Measurements from ENCODE around the gene DDX6. TPM values are rescaled to one million over a fixed set of nuclear protein-coding genes. Genes with fewer than 3 reads are reported as not detected.
"Not testable (repeated sequence)": the region's sequence is repeated elsewhere in the genome, so short reads cannot be mapped to it uniquely, and the experiment has no call there.

DDX6 gene
- total and polyA plus RNA-seq, 5 experiments from 2014 or later = 82.7 to 340 (median 107) TPM

GRCh38 chr11:118734031-118734430, 56.9 kb downstream of the DDX6 start:
- POLR2A ChIA-PET = interaction anchor here (1.3 kb wide), 1 partner anchor 284 kb away, joined by 3 read pairs; the partner anchor contains the start of genes RPS25 and TRAPPC4

GRCh38 chr11:118729753-118730152, 61.2 kb downstream of the DDX6 start:
- H3K36me3 Mint-ChIP-seq, ATAC-seq, H3K9me3 Mint-ChIP-seq, POLR2A ChIA-PET, DNase-seq, H3K27ac Mint-ChIP-seq, H3K4me1 Mint-ChIP-seq, H3K4me3 Mint-ChIP-seq, H3K27me3 Mint-ChIP-seq: not testable (repeated sequence)

More at GRCh38 chr11:118734031-118734430, 56.9 kb downstream of the DDX6 start:
- no peak for ATAC-seq
- peaks cover 0 to 6% (median 0%) of the 10 kb centered on the region in 5 donors for H3K27me3 Mint-ChIP-seq
- DNase-seq = no peak
- H3K36me3 Mint-ChIP-seq = no peaks in the 10 kb centered on the region
- peaks cover 0 to 6% (median 0%) of the 10 kb centered on the region in 4 donors for H3K4me1 Mint-ChIP-seq
- H3K4me3 Mint-ChIP-seq = no peak overlapping the region
- H3K27ac Mint-ChIP-seq = no peak overlapping the region
- no peaks in the 10 kb centered on the region for H3K9me3 Mint-ChIP-seq

GRCh38 chr11:118728112-118728511, 62.9 kb downstream of the DDX6 start:
- H3K27me3 Mint-ChIP-seq, DNase-seq, H3K36me3 Mint-ChIP-seq, ATAC-seq, H3K4me3 Mint-ChIP-seq, POLR2A ChIA-PET, H3K9me3 Mint-ChIP-seq, H3K4me1 Mint-ChIP-seq: not testable (repeated sequence)
- peak overlapping the region in 2 of 10 donors; percentile 14 to 26 for H3K27ac Mint-ChIP-seq

GRCh38 chr11:118727721-118728066, 63.3 kb downstream of the DDX6 start:
- POLR2A ChIA-PET, H3K4me1 Mint-ChIP-seq, H3K9me3 Mint-ChIP-seq, DNase-seq, ATAC-seq, H3K36me3 Mint-ChIP-seq, H3K27ac Mint-ChIP-seq, H3K4me3 Mint-ChIP-seq, H3K27me3 Mint-ChIP-seq: not testable (repeated sequence)

GRCh38 chr11:118727001-118727720, 63.8 kb downstream of the DDX6 start:
- POLR2A ChIA-PET, H3K27me3 Mint-ChIP-seq, H3K4me3 Mint-ChIP-seq, DNase-seq, H3K9me3 Mint-ChIP-seq, H3K4me1 Mint-ChIP-seq, H3K27ac Mint-ChIP-seq, ATAC-seq, H3K36me3 Mint-ChIP-seq: not testable (repeated sequence)

GRCh38 chr11:118721478-118722015, 69.4 kb downstream of the DDX6 start:
- H3K27me3 Mint-ChIP-seq, H3K4me3 Mint-ChIP-seq, H3K27ac Mint-ChIP-seq, POLR2A ChIA-PET, H3K36me3 Mint-ChIP-seq, ATAC-seq, H3K9me3 Mint-ChIP-seq, DNase-seq: not testable (repeated sequence)
- peaks cover 0 to 11% (median 2%) of the 10 kb centered on the region in 4 donors for H3K4me1 Mint-ChIP-seq

GRCh38 chr11:118720740-118721139, 70.2 kb downstream of the DDX6 start:
- H3K4me3 Mint-ChIP-seq, POLR2A ChIA-PET, H3K9me3 Mint-ChIP-seq, DNase-seq, H3K36me3 Mint-ChIP-seq, ATAC-seq, H3K27me3 Mint-ChIP-seq: not testable (repeated sequence)
- H3K4me1 Mint-ChIP-seq = peaks cover 0 to 11% (median 2%) of the 10 kb centered on the region in 4 donors
- peak overlapping the region in 3 of 10 donors; percentile 21 to 56 (median 37) for H3K27ac Mint-ChIP-seq

GRCh38 chr11:118720078-118720477, 70.9 kb downstream of the DDX6 start:
- Mint-ChIP-seq H3K27ac (peak overlapping the region in 2 of 10 donors; percentile 56 to 68), H3K4me1 (peaks cover 3 to 11% (median 5%) of the 10 kb centered on the region in 4 donors)
- POLR2A ChIA-PET, H3K9me3 Mint-ChIP-seq, H3K4me3 Mint-ChIP-seq, H3K27me3 Mint-ChIP-seq, DNase-seq, H3K36me3 Mint-ChIP-seq, ATAC-seq: not testable (repeated sequence)

GRCh38 chr11:118718562-118718961, 72.4 kb downstream of the DDX6 start:
- H3K27me3 Mint-ChIP-seq, ATAC-seq, H3K36me3 Mint-ChIP-seq, DNase-seq, H3K9me3 Mint-ChIP-seq, H3K4me3 Mint-ChIP-seq, POLR2A ChIA-PET: not testable (repeated sequence)
- peaks cover 4 to 13% (median 5%) of the 10 kb centered on the region in 4 donors for H3K4me1 Mint-ChIP-seq
- peak overlapping the region in 1 of 10 donors; percentile 48 for H3K27ac Mint-ChIP-seq

GRCh38 chr11:118717733-118718132, 73.2 kb downstream of the DDX6 start:
- POLR2A ChIA-PET, H3K4me3 Mint-ChIP-seq, H3K9me3 Mint-ChIP-seq, ATAC-seq, H3K27ac Mint-ChIP-seq, H3K27me3 Mint-ChIP-seq, H3K36me3 Mint-ChIP-seq, DNase-seq: not testable (repeated sequence)
- peaks cover 4 to 13% (median 5%) of the 10 kb centered on the region in 4 donors for H3K4me1 Mint-ChIP-seq

- H3K9me3 Mint-ChIP-seq, ATAC-seq, H3K4me3 Mint-ChIP-seq, DNase-seq, H3K27me3 Mint-ChIP-seq, POLR2A ChIA-PET, H3K36me3 Mint-ChIP-seq: not testable (repeated sequence)
- Mint-ChIP-seq H3K27ac (peak overlapping the region in 1 of 10 donors; percentile 61), H3K4me1 (peaks cover 4 to 13% (median 5%) of the 10 kb centered on the region in 4 donors)
Measured at GRCh38 chr11:118717221-118717620, 73.7 kb downstream of the DDX6 start.

GRCh38 chr11:118715837-118716260, 75.1 kb downstream of the DDX6 start:
- no peaks in the 10 kb centered on the region for H3K9me3 Mint-ChIP-seq
- no peak overlapping the region for H3K4me3 Mint-ChIP-seq
- no peaks in the 10 kb centered on the region for H3K27me3 Mint-ChIP-seq
- DNase-seq (no peak), ATAC-seq (no peak)
- POLR2A ChIA-PET = interaction anchor here (0.6 to 1.8 kb wide), 4 partner anchors 11 to 172 kb away, joined by 3 to 15 read pairs (median 6); no protein-coding TSS in a partner anchor
- peaks cover 4 to 13% (median 5%) of the 10 kb centered on the region in 4 donors for H3K4me1 Mint-ChIP-seq
- H3K27ac Mint-ChIP-seq = peak overlapping the region in 2 of 10 donors; percentile 2 to 53
- no peaks in the 10 kb centered on the region for H3K36me3 Mint-ChIP-seq

GRCh38 chr11:118715245-118715831, 75.6 kb downstream of the DDX6 start:
- H3K4me3 Mint-ChIP-seq = no peak overlapping the region
- peak overlapping the region in 2 of 10 donors; percentile 2 to 53 for H3K27ac Mint-ChIP-seq
- no peaks in the 10 kb centered on the region for H3K9me3 Mint-ChIP-seq
- no peak for DNase-seq
- H3K27me3 Mint-ChIP-seq = no peaks in the 10 kb centered on the region
- POLR2A ChIA-PET = interaction anchor here (0.7 to 1.8 kb wide), 3 partner anchors 10 to 173 kb away, joined by 5 to 15 read pairs (median 6); no protein-coding TSS in a partner anchor
- H3K4me1 Mint-ChIP-seq = peaks cover 4 to 13% (median 5%) of the 10 kb centered on the region in 4 donors
- no peak for ATAC-seq
- no peaks in the 10 kb centered on the region for H3K36me3 Mint-ChIP-seq
